GM12878 (cell line): ENCODE data around the gene CDC42SE2. TPM values are rescaled to one million over a fixed set of nuclear protein-coding genes. Genes with fewer than 3 reads are reported as not detected.

Experiments
- ATAC-seq: fragments of 200-7000 bp; cut with Tn5 transposase; 3 replicates; pipeline ENCODE4 v1.9.1; 2020; ENCODE audit warnings: mild to moderate bottlenecking, moderate library complexity
- BruUV-seq: library from RNA; stranded (reverse); fragments of 400-500 nt; replicated peaks from 2 replicates; lab custom pipeline; 2021; lab: Mats Ljungman, UMichigan
- CTCF ChIA-PET: fragments of 300-600 bp; sonication (Branson Sonifier 250); formaldehyde crosslinking; extraction: SDS; loops from one replicate; lab custom pipeline; 2021; ENCODE audit warnings: inconsistent platforms; lab: Yijun Ruan, JAX
- POLR2A ChIA-PET: fragments of 350-600 bp; formaldehyde crosslinking; extraction: SDS; loops from one replicate; lab custom pipeline; 2021; ENCODE audit warnings: inconsistent platforms; lab: Charles Lee
- RAD21 ChIA-PET: fragments of 300-600 bp; sonication (Branson Sonifier 250); formaldehyde crosslinking; loops from one replicate; lab custom pipeline; 2023; ENCODE audit warnings: antibody characterized with exemption; ENCODE audit not compliant: unreplicated experiment; lab: Charles Lee
- SMC1A ChIA-PET: fragments of 300-600 bp; sonication (Branson Sonifier 250); formaldehyde crosslinking; loops from one replicate; lab custom pipeline; 2023; ENCODE audit not compliant: unreplicated experiment, uncharacterized antibody; lab: Charles Lee
- DNase-seq: peaks from one replicate; pipeline ENCODE4 v3.0.0-alpha.2; 2011; ENCODE audit warnings: low read depth, low spot score
- FAIRE-seq: peaks from 3 replicates; lab custom pipeline; 2011; peaks lifted over from hg19 to GRCh38; lab: Jason Lieb, UNC
- H2AFZ ChIP-seq: 2 replicates; pipeline ENCODE4 v1.6.0; 2011; ENCODE audit warnings: low read depth, low read length, control low read depth; ENCODE audit not compliant: control insufficient read depth
- H3K27ac ChIP-seq: 2 replicates; pipeline ENCODE4 v1.5.1; 2011; ENCODE audit warnings: control low read depth; ENCODE audit not compliant: control insufficient read depth, insufficient read depth
- H3K27me3 ChIP-seq, 2 experiments: replicated peaks in 1 of 2; 2 replicates each; pipeline versions ENCODE4 v1.6.0 to v1.6.1; 2011; ENCODE audit warnings: low read length in 1 of 2; ENCODE audit not compliant: control insufficient read depth in 2 of 2, insufficient read depth in 2 of 2
- H3K36me3 ChIP-seq, 2 experiments: 2 replicates each; pipeline ENCODE4 v1.5.1; 2011; ENCODE audit warnings: low read length in 1 of 2; ENCODE audit not compliant: control insufficient read depth in 2 of 2, insufficient read depth in 2 of 2
- H3K4me1 ChIP-seq: 2 replicates; pipeline ENCODE4 v1.6.1; 2011; ENCODE audit warnings: mild to moderate bottlenecking, low read length, moderate library complexity, mixed read lengths; ENCODE audit not compliant: control insufficient read depth, insufficient read depth
- H3K4me2 ChIP-seq: 2 replicates; pipeline ENCODE4 v1.6.0; 2011; ENCODE audit warnings: control low read depth; ENCODE audit not compliant: control insufficient read depth, insufficient read depth
- H3K4me3 ChIP-seq: fragments of 200-600 bp; sonication (generic); 2 replicates; pipeline ENCODE4 v1.5.1; 2016
- H3K79me2 ChIP-seq: 2 replicates; pipeline ENCODE4 v1.6.0; 2011; ENCODE audit warnings: low read length; ENCODE audit not compliant: control insufficient read depth, insufficient read depth
- H3K9ac ChIP-seq: 2 replicates; pipeline ENCODE4 v1.8.0; 2011; ENCODE audit warnings: low read length, control low read depth, mixed read lengths; ENCODE audit not compliant: control insufficient read depth, insufficient read depth
- H3K9me3 ChIP-seq: replicated peaks from 3 replicates; pipeline ENCODE4 v1.5.1; 2011; ENCODE audit warnings: mild to moderate bottlenecking, low read length; ENCODE audit not compliant: control insufficient read depth, insufficient read depth
- H4K20me1 ChIP-seq: 2 replicates; pipeline ENCODE4 v1.6.0; 2011; ENCODE audit not compliant: control insufficient read depth, insufficient read depth
- EGR1 ChIP-seq, 2 experiments: IDR thresholded peaks; 1 replicate in 1 of 2; 2 replicates in 1 of 2; pipeline ENCODE4 v1.6.1; 2011 to 2012; ENCODE audit warnings: low read depth in 2 of 2, low read length in 2 of 2, borderline replicate concordance in 1 of 2, mild to moderate bottlenecking in 1 of 2, moderate library complexity in 1 of 2
- ESRRA ChIP-seq: IDR thresholded peaks from 2 replicates; pipeline ENCODE4 v1.6.1; 2012; ENCODE audit warnings: mild to moderate bottlenecking, low read length, improper control_type of control experiment
- RUNX3 ChIP-seq: IDR thresholded peaks from 2 replicates; pipeline ENCODE4 v1.6.1; 2012; ENCODE audit warnings: low read length, inconsistent platforms
- TARDBP ChIP-seq: IDR thresholded peaks from 2 replicates; pipeline ENCODE4 v1.6.1; 2016; ENCODE audit warnings: borderline replicate concordance
- WGBS: methylation state at CpG from one replicate; pipeline ENCODE4 v1.1.6; 2016; ENCODE audit warnings: low lambda C conversion rate; ENCODE audit not compliant: insufficient replicate concordance, insufficient coverage; ENCODE audit errors: missing lambda C conversion rate; 5-methylcytosine and 5-hydroxymethylcytosine counted together
- in situ Hi-C: fragments of 300-500 bp; cut with MboI; formaldehyde crosslinking; loops from 9 replicates; pipeline ENCODE4 v1.14.3; 2018; ENCODE audit warnings: mixed read lengths
- intact Hi-C: fragments of 100-400 bp; cut with micrococcal nuclease; formaldehyde crosslinking; loops from one replicate; pipeline ENCODE4 v1.14.2; 2022; ENCODE audit not compliant: unreplicated experiment
- polyA plus RNA-seq, 11 experiments: library from polyadenylated mRNA; depleted of rRNA in 4 of 11; unstranded in 6 of 11; stranded (reverse) in 5 of 11; fragments of >200 nt; fragmentation: Nextera tagmentation in 4 of 11; fragmentation: Illumina TruSeq in 1 of 11; extraction: Ambion mirVana in 4 of 11; extraction: Trizol in 1 of 11; gene quantifications; 1 replicate in 1 of 11; 2 replicates in 10 of 11; pipeline versions ENCODE4 v1.2.1 to v1.2.3, GENCODE V29; 2011 to 2016; ENCODE audit warnings: inconsistent platforms in 2 of 11, missing spikeins in 2 of 11, low read depth in 1 of 11
- total RNA-seq, 4 experiments: library from RNA; depleted of rRNA in 3 of 4; stranded (reverse); fragments of >200 nt in 3 of 4; fragmentation: Illumina TruSeq in 1 of 4; extraction: Trizol in 1 of 4; gene quantifications; 2 replicates each; pipeline versions ENCODE4 v1.2.1 to v1.2.3, GENCODE V29; 2013 to 2021

CDC42SE2 gene
- total and polyA plus RNA-seq, 10 of the 15 experiments (the other 5 are each of a cell fraction or from before 2014, with no cell fraction given) = 57.0 to 148 (median 80.3) TPM

GRCh38 chr5:131384173-131384572, 120.3 kb downstream of the CDC42SE2 start:
- H3K9ac ChIP-seq = no peak overlapping the region
- peaks cover 49% of the 10 kb centered on the region for H3K4me1 ChIP-seq
- peak overlapping the region; percentile 95 for H3K27ac ChIP-seq
- peaks cover 2 to 13% of the 10 kb centered on the region in 2 experiments; a peak in 2 of 4 replicates for H3K36me3 ChIP-seq
- in situ Hi-C loops = loop anchor here (5.0 kb wide), 2 partner anchors 172 to 217 kb away; partner anchors contain the start of gene HINT1
- RAD21 ChIA-PET = interaction anchor here (0.7 to 2.2 kb wide), 11 partner anchors 9 to 234 kb away, joined by 3 to 7 read pairs (median 3); partner anchors contain the start of gene CDC42SE2
- BruUV-seq = no TSS peak
- ATAC-seq (no peak), FAIRE-seq (no peak), DNase-seq (no peak)
- H2AFZ ChIP-seq = no peak overlapping the region
- no peaks in the 10 kb centered on the region for H4K20me1 ChIP-seq
- CTCF ChIA-PET = interaction anchor here (1.1 to 3.0 kb wide), 6 partner anchors 12 to 169 kb away, joined by 3 to 19 read pairs (median 4); no protein-coding TSS in a partner anchor
- WGBS = 75% methylated on average over 6 of the region's 6 CpGs
- H3K4me3 ChIP-seq = no peak overlapping the region
- TF ChIP-seq EGR1 (IDR thresholded peaks at IDR 0.05; ENCODE audit: borderline replicate concordance in 1 of 2, low read depth in 2 of 2, low read length in 2 of 2) (no peak), RUNX3 (peak; percentile 20; the same call in 1 of the 2 replicates), ESRRA (no peak)
- POLR2A ChIA-PET = interaction anchor here (1.0 to 3.2 kb wide), 3 partner anchors 10 to 120 kb away, joined by 3 to 13 read pairs (median 8); partner anchors contain the start of gene CDC42SE2
- no peak overlapping the region for H3K4me2 ChIP-seq
- SMC1A ChIA-PET = interaction anchor here (0.7 to 5.9 kb wide), 14 partner anchors 9 to 223 kb away, joined by 3 to 67 read pairs (median 4); partner anchors contain the start of genes CDC42SE2 and HINT1
- no peaks in the 10 kb centered on the region for H3K9me3 ChIP-seq
- no peaks in the 10 kb centered on the region for H3K27me3 ChIP-seq
- intact Hi-C loops = loop anchor here (5.0 kb wide), 1 partner anchor 1062 kb away; no protein-coding TSS in a partner anchor
- H3K79me2 ChIP-seq = peaks cover 65% of the 10 kb centered on the region

- ChIA-PET SMC1A (interaction anchor here (0.8 to 5.9 kb wide), 18 partner anchors 9 to 223 kb away, joined by 3 to 67 read pairs (median 4); partner anchors contain the start of genes CDC42SE2 and HINT1), CTCF (interaction anchor here (1.1 to 2.8 kb wide), 6 partner anchors 12 to 224 kb away, joined by 3 to 10 read pairs (median 4); no protein-coding TSS in a partner anchor), RAD21 (interaction anchor here (0.7 to 2.2 kb wide), 10 partner anchors 9 to 235 kb away, joined by 3 to 7 read pairs (median 3); partner anchors contain the start of gene CDC42SE2), POLR2A (interaction anchor here (1.0 to 3.2 kb wide), 3 partner anchors 9 to 120 kb away, joined by 3 to 13 read pairs (median 8); partner anchors contain the start of gene CDC42SE2)
- 95% methylated on average over 3 of the region's 3 CpGs for WGBS
- no peak for TF ChIP-seq TARDBP
- no TSS peak for BruUV-seq
- Histone ChIP-seq H3K27ac (peak overlapping the region; percentile 18; the same call in 1 of the 2 replicates), H3K4me1 (peaks cover 44% of the 10 kb centered on the region), H2AFZ (no peak overlapping the region), H3K9me3 (no peaks in the 10 kb centered on the region), H3K36me3 (peaks cover 4 to 13% of the 10 kb centered on the region in 2 experiments; a peak in 3 of 4 replicates), H4K20me1 (no peaks in the 10 kb centered on the region), H3K4me3 (no peak overlapping the region), H3K79me2 (peaks cover 62% of the 10 kb centered on the region), H3K27me3 (no peaks in the 10 kb centered on the region), H3K4me2 (no peak overlapping the region), H3K9ac (no peak overlapping the region)
- in situ Hi-C loops (loop anchor here (5.0 kb wide), 2 partner anchors 172 to 217 kb away; partner anchors contain the start of gene HINT1), intact Hi-C loops (loop anchor here (5.0 kb wide), 1 partner anchor 1062 kb away; no protein-coding TSS in a partner anchor)
- no peak for DNase-seq
- no peak for FAIRE-seq
- no peak for ATAC-seq
These were observed 120.9 kb downstream of the CDC42SE2 start for GRCh38 chr5:131384616-131385214.
